GM18858 (cell line): Measurements from ENCODE around the gene IL21.
"Not testable (repeated sequence)": the region's sequence is repeated elsewhere in the genome, so short reads cannot be mapped to it uniquely, and the experiment has no call there.

Source experiments
- ATAC-seq: cut with Tn5 transposase; IDR thresholded peaks from one replicate; pipeline ENCODE4 v1.9.1; 2021; ENCODE audit not compliant: unreplicated experiment

The IL21 gene

DNA sequence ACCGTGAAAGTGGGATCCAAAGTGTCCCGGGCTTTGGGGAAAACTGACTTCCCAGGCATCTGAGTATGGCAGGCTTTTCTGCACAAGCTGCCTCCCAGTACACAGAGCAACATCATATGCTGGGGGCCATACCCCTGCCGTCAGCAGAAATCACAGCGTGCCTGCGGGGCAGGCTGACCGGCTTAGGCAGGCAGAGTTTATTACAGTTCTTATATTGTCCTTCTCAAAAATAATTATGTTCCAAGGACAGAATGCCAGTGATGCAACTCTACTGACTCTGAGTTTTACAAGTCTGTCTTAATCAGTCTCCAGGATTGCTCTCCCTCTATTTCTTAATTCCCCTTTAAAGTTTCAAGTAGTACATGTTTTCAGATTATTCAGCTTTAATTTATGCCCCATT is 37.0 kb downstream of the IL21 start:
- ATAC-seq, result no peak

DNA sequence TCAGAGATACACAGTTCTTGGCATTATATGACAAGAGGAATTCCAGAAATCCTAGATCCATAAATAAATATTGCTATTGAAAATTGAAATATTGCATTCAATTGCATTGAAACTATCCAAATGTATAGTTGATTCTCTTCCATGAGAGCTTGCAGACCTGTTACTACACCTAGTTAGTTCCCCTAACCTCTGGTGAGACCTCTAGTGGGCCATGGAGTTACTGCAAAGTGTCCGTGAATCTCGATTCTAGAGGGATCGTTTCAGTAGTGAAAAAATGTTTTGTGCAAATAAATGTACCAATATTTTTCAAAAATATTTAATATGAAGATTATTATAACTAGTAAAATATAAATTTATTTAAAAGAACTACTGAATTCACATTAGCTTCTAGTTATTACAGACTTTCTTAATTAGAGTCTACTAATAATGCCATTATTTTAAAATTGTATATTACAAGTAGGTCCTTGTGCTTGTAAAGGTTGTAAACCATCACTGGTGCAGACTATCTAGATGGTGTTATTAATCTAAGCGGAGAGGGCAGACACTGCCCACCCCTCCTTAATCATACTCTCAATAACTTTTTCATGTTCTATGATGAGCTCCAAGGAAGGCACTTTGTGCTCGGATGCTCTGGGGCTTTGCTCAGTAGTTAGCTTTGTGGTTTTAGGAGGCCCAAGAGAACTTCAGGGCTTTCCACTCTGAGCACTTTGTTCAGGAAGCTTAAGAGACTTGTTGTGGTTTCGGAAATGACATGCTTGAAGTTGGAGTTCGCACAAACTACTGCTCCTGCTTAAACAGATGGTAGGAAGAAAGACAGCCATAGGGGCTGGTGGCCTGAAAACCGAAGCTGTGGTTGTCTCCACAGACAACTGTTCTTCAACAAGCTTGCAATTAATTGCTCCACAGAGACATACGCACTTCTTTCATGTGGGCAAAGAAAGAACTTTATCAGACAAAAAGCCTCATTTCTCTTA is 42.8 kb downstream of the IL21 start:
- ATAC-seq, result peak; percentile 81

DNA sequence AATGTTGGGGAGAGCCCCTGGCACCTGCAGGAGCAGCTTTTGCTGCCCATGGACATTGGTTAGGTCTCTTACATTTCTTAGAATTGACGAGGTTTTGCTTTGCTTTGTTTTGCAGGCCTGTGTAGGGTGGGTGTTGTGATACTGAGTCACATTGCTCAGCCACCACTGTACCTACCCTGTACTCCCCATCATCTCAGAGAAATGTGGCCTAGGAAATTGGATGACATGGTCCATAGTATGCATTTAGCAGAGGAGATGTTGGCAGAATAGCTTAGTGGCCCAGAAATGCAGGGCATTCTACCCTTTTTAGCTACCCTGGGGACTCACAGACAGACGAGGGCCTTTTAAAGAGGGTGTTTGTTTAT is 43.7 kb downstream of the IL21 start:
- ATAC-seq, result no peak

DNA sequence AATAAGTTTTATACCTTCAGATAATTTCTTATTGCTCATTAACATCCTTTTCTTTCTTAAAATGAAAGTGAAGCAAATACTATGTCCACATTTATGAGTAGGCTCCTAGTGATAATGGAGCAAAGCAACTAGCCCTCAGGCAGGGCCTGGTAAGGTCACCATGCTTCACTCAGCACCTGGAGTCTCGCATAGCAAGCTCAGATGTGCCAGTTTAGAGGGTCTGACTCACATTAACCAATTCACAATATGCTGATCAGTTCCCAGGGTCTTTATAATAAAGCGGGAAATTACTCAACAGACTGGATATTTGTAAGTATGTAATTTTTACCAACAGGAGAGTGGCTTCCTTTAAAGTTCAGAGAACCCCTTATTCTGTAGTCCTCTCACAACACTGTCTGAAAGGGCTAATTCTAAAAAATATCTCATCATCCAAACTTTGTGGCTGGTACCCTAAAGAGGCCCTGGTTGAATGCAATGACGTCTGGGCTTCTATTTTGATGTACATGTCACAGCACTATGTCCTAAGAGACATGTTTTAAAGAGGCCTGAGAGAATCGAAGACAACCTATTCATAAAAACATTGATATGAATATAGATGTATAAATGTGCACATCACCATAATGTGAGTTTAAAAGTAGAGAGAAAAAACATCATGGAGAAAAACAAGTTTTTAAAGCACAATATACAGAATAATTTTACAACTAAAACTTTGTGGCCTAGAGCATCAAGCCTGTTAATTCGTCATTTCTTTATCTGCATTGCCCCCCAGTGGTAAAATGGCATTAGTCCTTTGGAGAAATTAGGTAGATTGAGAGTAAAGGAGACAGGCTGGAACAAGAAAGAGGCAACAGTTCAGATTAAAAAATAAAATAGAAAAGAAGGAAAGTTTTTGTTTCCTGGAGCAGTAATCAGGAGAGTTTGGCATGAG is 44.3 kb downstream of the IL21 start:
- peak; percentile 39 for ATAC-seq

DNA sequence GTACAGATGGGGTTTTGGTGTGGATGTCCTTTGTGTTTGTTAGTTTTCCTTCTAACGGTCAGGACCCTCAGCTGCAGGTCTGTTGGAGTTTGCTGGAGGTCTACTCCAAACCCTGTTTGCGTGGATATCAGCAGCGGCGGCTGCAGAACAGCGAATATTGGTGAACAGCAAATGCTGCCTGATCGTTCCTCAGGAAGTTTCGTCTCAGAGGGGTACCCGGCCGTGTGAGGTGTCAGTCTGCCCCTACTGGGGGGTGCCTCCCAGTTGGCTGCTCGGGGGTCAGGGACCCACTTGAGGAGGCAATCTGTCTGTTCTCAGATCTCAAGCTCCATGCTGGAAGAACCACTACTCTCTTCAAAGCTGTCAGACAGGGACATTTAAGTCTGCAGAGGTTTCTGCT is 46.5 kb downstream of the IL21 start:
- not testable (repeated sequence) for ATAC-seq

DNA sequence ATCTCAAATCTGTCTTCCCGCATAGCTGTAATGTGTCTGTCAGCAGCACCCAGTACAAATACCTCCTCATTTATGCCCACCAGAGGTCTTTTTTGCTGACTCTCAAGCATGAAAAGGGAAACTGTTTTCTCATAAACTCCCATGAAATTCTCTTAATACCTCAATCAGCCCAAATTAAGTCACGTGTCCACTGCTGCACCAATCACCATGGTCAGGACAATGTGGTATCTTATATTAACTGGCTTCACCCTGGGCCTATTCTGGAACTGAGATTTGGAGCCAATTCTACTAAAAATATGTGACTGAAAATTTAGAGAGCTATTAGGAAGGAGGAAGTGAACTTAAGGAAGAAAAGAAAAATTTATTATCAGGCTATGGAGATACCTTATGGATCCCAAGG is 58.4 kb downstream of the IL21 start:
- ATAC-seq, result no peak
